HepG2 (cell line): ENCODE results near the gene ARRDC1. TPM values are rescaled to one million over a fixed set of nuclear protein-coding genes. Genes with fewer than 3 reads are reported as not detected.

Experiments used
- ATAC-seq: fragments of 200-7000 bp; cut with Tn5 transposase; 3 replicates; pipeline ENCODE4 v1.9.1; 2020; ENCODE audit warnings: mild to moderate bottlenecking, moderate library complexity
- BruUV-seq: library from RNA; stranded (reverse); fragments of 400-500 nt; replicated peaks from 2 replicates; lab custom pipeline; 2021; lab: Mats Ljungman, UMichigan
- CTCF ChIA-PET: fragments of 300-600 bp; formaldehyde crosslinking; extraction: SDS; loops from one replicate; lab custom pipeline; 2021; ENCODE audit warnings: low total read pairs, inconsistent platforms, low intra/inter-chr PET ratio; lab: Yijun Ruan, JAX
- POLR2A ChIA-PET: fragments of 350-600 bp; sonication (Branson Sonifier 250); formaldehyde crosslinking; loops from one replicate; lab custom pipeline; 2020; ENCODE audit warnings: antibody characterized with exemption, inconsistent platforms; lab: Yijun Ruan, JAX
- DNase-seq: peaks from one replicate; pipeline ENCODE4 v3.0.0-alpha.2; 2015; ENCODE audit warnings: low spot score
- FAIRE-seq: peaks from 3 replicates; lab custom pipeline; 2011; peaks lifted over from hg19 to GRCh38; lab: Jason Lieb, UNC
- H2AFZ ChIP-seq: one replicate; pipeline ENCODE4 v1.6.1; 2011; ENCODE audit warnings: low read length, inconsistent platforms
- H3K27ac ChIP-seq: fragments of 300-600 bp; 3 replicates; pipeline ENCODE4 v1.8.0; 2011; ENCODE audit warnings: mixed run types, mild to moderate bottlenecking, mixed read lengths, low read length, inconsistent platforms; ENCODE audit not compliant: insufficient read depth; ENCODE audit errors: extremely low read length
- H3K27me3 ChIP-seq, 2 experiments: fragments of 200-600 bp in 1 of 2; 2 replicates in 1 of 2; 3 replicates in 1 of 2; pipeline versions ENCODE4 v1.6.0 to v1.8.0; 2011; ENCODE audit warnings: low read length in 2 of 2, mild to moderate bottlenecking in 2 of 2, moderate library complexity in 2 of 2, inconsistent platforms in 1 of 2; ENCODE audit not compliant: insufficient read depth in 2 of 2, control insufficient read depth in 1 of 2
- H3K36me3 ChIP-seq, 2 experiments: fragments of 200-600 bp in 1 of 2; replicated peaks in 1 of 2; 2 replicates in 1 of 2; 3 replicates in 1 of 2; pipeline versions ENCODE4 v1.5.1 to v1.8.0; 2011; ENCODE audit warnings: low read length in 2 of 2, inconsistent platforms in 1 of 2; ENCODE audit not compliant: insufficient read depth in 2 of 2, control insufficient read depth in 1 of 2
- H3K4me1 ChIP-seq: 2 replicates; pipeline ENCODE4 v1.5.1; 2012; ENCODE audit warnings: low read length, inconsistent platforms; ENCODE audit not compliant: insufficient read depth
- H3K4me2 ChIP-seq: 2 replicates; pipeline ENCODE4 v1.6.0; 2011; ENCODE audit warnings: low read depth, low read length, inconsistent platforms
- H3K4me3 ChIP-seq, 3 experiments: fragments of 200-600 bp in 1 of 3; sonication (generic), shearing (Covaris generic) in 1 of 3; replicated peaks in 1 of 3; 2 replicates each; pipeline ENCODE4 v1.5.1; 2011 to 2016; ENCODE audit warnings: low read length in 3 of 3, inconsistent platforms in 2 of 3, low read depth in 2 of 3, mild to moderate bottlenecking in 2 of 3, control low read depth in 1 of 3, mixed read lengths in 1 of 3; ENCODE audit not compliant: insufficient read depth in 1 of 3
- H3K79me2 ChIP-seq: one replicate; pipeline ENCODE4 v1.6.1; 2011; ENCODE audit warnings: low read length, inconsistent platforms; ENCODE audit not compliant: insufficient read depth
- H3K9ac ChIP-seq: 2 replicates; pipeline ENCODE4 v1.6.0; 2011; ENCODE audit warnings: mild to moderate bottlenecking, low read depth, low read length, inconsistent platforms; ENCODE audit not compliant: insufficient read depth
- H3K9me3 ChIP-seq: 2 replicates; pipeline ENCODE4 v1.5.1; 2012; ENCODE audit warnings: mild to moderate bottlenecking, low read length
- H4K20me1 ChIP-seq: 2 replicates; pipeline ENCODE4 v1.6.0; 2011; ENCODE audit warnings: inconsistent platforms, mild to moderate bottlenecking, low read length, moderate library complexity; ENCODE audit not compliant: insufficient read depth
- ELF1 ChIP-seq: sonication (generic); formaldehyde crosslinking; IDR thresholded peaks from 2 replicates; pipeline ENCODE4 v1.4.0; 2020; ENCODE audit warnings: missing genetic modification reagents
- FOSL1 ChIP-seq: sonication (generic); formaldehyde crosslinking; IDR thresholded peaks from 2 replicates; pipeline ENCODE4 v1.9.0; 2021; ENCODE audit warnings: missing genetic modification reagents, borderline replicate concordance
- HNRNPUL1 ChIP-seq: fragments of 200-400 bp; formaldehyde crosslinking; IDR thresholded peaks from 2 replicates; pipeline ENCODE4 v1.6.1; 2017; ENCODE audit warnings: low read depth, mild to moderate bottlenecking, low read length, moderate library complexity
- KDM2A ChIP-seq: sonication (generic); formaldehyde crosslinking; IDR thresholded peaks from 2 replicates; pipeline ENCODE4 v1.4.0; 2020; ENCODE audit warnings: low read depth, missing genetic modification reagents, borderline replicate concordance
- NAIF1 ChIP-seq: sonication (generic); formaldehyde crosslinking; IDR thresholded peaks from 2 replicates; pipeline ENCODE4 v1.5.0; 2020; ENCODE audit warnings: mild to moderate bottlenecking, missing genetic modification reagents, borderline replicate concordance
- NR2F6 ChIP-seq, 2 experiments: IDR thresholded peaks; 2 replicates each; pipeline ENCODE4 v1.6.1; 2016; ENCODE audit warnings: antibody characterized with exemption in 1 of 2, mild to moderate bottlenecking in 1 of 2
- PAX8 ChIP-seq: sonication (generic); formaldehyde crosslinking; IDR thresholded peaks from 2 replicates; pipeline ENCODE4 v1.8.0; 2022; ENCODE audit warnings: mild to moderate bottlenecking, missing genetic modification reagents, borderline replicate concordance
- SMARCE1 ChIP-seq: fragments of 450-650 bp; IDR thresholded peaks from 2 replicates; pipeline ENCODE4 v1.6.1; 2017; ENCODE audit warnings: borderline replicate concordance
- ZBTB8A ChIP-seq: sonication (generic); formaldehyde crosslinking; IDR thresholded peaks from 2 replicates; pipeline ENCODE4 v1.4.0; 2020; ENCODE audit warnings: mild to moderate bottlenecking, low read depth, missing genetic modification reagents, borderline replicate concordance
- ZMAT3 ChIP-seq: sonication (generic); formaldehyde crosslinking; conservative IDR thresholded peaks from 2 replicates; pipeline ENCODE4 v1.7.0; 2021; ENCODE audit warnings: missing genetic modification reagents
- ZNF557 ChIP-seq: sonication (generic); formaldehyde crosslinking; IDR thresholded peaks from 2 replicates; pipeline ENCODE4 v1.4.0; 2020; ENCODE audit warnings: missing genetic modification reagents
- ZNF629 ChIP-seq: sonication (generic); formaldehyde crosslinking; conservative IDR thresholded peaks from 2 replicates; pipeline ENCODE4 v1.5.0; 2020; ENCODE audit warnings: missing genetic modification reagents
- ZNF747 ChIP-seq: sonication (generic); formaldehyde crosslinking; IDR thresholded peaks from 2 replicates; pipeline ENCODE4 v1.8.1; 2023; ENCODE audit warnings: missing genetic modification reagents, mild to moderate bottlenecking, borderline replicate concordance
- ZNF768 ChIP-seq: sonication (generic); formaldehyde crosslinking; IDR thresholded peaks from 2 replicates; pipeline ENCODE4 v1.4.0; 2020; ENCODE audit warnings: missing genetic modification reagents
- ZNF781 ChIP-seq: sonication (generic); formaldehyde crosslinking; IDR thresholded peaks from 2 replicates; pipeline ENCODE4 v1.5.1; 2020; ENCODE audit warnings: borderline replicate concordance, mild to moderate bottlenecking, missing genetic modification reagents; ENCODE audit errors: not compliant biosample characterization
- WGBS: methylation state at CpG from one replicate; pipeline ENCODE4 v1.1.6; 2017; ENCODE audit warnings: low lambda C conversion rate; 5-methylcytosine and 5-hydroxymethylcytosine counted together
- in situ Hi-C: cut with HindIII; loops from 2 replicates; pipeline ENCODE4 v1.10.0; 2017; ENCODE audit warnings: low pct_unique_long_range_greater_than_20kb; ENCODE audit not compliant: extremely low pct_ligation_motif_present
- intact Hi-C: fragments of 100-400 bp; cut with micrococcal nuclease; formaldehyde crosslinking; loops from one replicate; pipeline ENCODE4 v1.10.0; 2022; ENCODE audit not compliant: unreplicated experiment
- polyA plus RNA-seq, 8 experiments: library from polyadenylated mRNA; depleted of rRNA in 3 of 8; stranded (reverse) in 7 of 8; unstranded in 1 of 8; fragments of >200 nt; fragmentation: Illumina TruSeq in 4 of 8; extraction: Trizol in 4 of 8; gene quantifications; 2 replicates each; pipeline versions ENCODE4 v1.2.1 to v1.2.3, GENCODE V29; 2011 to 2016; ENCODE audit warnings: low read depth in 4 of 8, missing spikeins in 1 of 8, mixed read lengths in 1 of 8; ENCODE audit not compliant: insufficient read depth in 1 of 8
- total RNA-seq, 5 experiments: library from RNA; depleted of rRNA; stranded (reverse); fragments of >200 nt; fragmentation: Illumina TruSeq; extraction: Trizol; gene quantifications; 2 replicates each; pipeline ENCODE4 v1.2.3, GENCODE V29; 2016; ENCODE audit warnings: low read depth in 1 of 5
- TF ChIP-seq, protein P1 (sequence below): sonication (generic); formaldehyde crosslinking; IDR thresholded peaks from 2 replicates; pipeline ENCODE4 v1.5.1; 2020; ENCODE audit warnings: mild to moderate bottlenecking, missing genetic modification reagents, moderate library complexity
- TF ChIP-seq, protein P2 (sequence below): sonication (generic); formaldehyde crosslinking; IDR thresholded peaks from 2 replicates; pipeline ENCODE4 v1.4.0; 2020; ENCODE audit warnings: missing genetic modification reagents, borderline replicate concordance

The ARRDC1 gene
- total and polyA plus RNA-seq, 2 of the 13 experiments (the other 11 are each of a cell fraction or from before 2014, with no cell fraction given), result 21.7 to 44.4 TPM

DNA sequence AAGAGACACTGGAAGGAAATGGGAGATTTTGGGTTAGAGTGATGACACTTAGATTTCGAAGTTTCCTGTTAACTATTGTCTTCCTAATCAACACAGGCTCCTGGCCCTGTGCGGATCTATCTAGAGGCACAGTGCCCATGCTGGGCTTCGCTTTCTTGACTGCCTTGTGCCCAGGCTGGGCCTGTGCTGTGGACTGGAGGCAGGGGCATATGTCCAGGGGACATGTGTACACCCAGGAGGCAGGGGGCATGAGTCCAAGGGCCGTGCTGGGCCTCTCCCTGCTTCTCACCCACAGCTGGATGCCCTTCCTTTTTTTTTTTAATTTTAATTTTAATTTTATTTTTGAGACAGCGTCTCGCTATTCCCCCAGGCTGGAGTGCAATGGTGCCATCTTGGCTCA, 50.9 kb downstream of the ARRDC1 start (continued):
- TF ChIP-seq, protein P1, sequence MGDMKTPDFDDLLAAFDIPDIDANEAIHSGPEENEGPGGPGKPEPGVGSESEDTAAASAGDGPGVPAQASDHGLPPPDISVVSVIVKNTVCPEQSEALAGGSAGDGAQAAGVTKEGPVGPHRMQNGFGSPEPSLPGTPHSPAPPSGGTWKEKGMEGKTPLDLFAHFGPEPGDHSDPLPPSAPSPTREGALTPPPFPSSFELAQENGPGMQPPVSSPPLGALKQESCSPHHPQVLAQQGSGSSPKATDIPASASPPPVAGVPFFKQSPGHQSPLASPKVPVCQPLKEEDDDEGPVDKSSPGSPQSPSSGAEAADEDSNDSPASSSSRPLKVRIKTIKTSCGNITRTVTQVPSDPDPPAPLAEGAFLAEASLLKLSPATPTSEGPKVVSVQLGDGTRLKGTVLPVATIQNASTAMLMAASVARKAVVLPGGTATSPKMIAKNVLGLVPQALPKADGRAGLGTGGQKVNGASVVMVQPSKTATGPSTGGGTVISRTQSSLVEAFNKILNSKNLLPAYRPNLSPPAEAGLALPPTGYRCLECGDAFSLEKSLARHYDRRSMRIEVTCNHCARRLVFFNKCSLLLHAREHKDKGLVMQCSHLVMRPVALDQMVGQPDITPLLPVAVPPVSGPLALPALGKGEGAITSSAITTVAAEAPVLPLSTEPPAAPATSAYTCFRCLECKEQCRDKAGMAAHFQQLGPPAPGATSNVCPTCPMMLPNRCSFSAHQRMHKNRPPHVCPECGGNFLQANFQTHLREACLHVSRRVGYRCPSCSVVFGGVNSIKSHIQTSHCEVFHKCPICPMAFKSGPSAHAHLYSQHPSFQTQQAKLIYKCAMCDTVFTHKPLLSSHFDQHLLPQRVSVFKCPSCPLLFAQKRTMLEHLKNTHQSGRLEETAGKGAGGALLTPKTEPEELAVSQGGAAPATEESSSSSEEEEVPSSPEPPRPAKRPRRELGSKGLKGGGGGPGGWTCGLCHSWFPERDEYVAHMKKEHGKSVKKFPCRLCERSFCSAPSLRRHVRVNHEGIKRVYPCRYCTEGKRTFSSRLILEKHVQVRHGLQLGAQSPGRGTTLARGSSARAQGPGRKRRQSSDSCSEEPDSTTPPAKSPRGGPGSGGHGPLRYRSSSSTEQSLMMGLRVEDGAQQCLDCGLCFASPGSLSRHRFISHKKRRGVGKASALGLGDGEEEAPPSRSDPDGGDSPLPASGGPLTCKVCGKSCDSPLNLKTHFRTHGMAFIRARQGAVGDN (CRISPR knock-in tag), result no peak
- TF ChIP-seq PAX8 (CRISPR knock-in tag) (no peak), FOSL1 (no peak), NR2F6 (IDR thresholded peaks at IDR 0.05) (no peak), NR2F6 (CRISPR knock-in tag; IDR thresholded peaks at IDR 0.05) (no peak)

DNA sequence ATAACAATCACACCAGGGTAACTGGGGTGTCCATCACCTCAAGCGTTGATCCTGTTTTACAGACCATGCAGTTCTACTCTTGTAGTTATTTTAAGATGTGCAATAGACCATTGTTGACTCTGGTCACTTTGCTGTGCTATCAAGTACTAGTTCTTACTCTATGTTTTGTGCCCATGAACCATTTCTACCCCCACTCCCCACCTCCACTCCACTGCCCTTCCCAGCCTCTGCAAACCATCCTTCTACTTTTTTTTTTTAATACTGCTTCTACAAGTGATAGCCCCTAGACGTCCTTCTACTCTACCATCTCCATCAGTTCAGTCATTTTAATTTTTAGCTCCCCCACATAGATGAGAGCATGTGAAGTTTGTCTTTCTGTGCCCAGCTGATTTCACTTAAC, 52.1 kb downstream of the ARRDC1 start:
- Histone ChIP-seq H3K27ac (no peak overlapping the region), H3K9ac (no peak overlapping the region), H4K20me1 (no peaks in the 10 kb centered on the region), H3K36me3 (peaks cover 0 to 4% of the 10 kb centered on the region in 2 experiments; a peak in 2 of 5 replicates), H3K4me3 (no peak overlapping the region), H3K9me3 (no peaks in the 10 kb centered on the region), H3K27me3 (no peaks in the 10 kb centered on the region), H2AFZ (no peak overlapping the region), H3K4me2 (no peak overlapping the region), H3K4me1 (no peaks in the 10 kb centered on the region), H3K79me2 (peaks cover 50% of the 10 kb centered on the region)
- no peak for DNase-seq
- POLR2A ChIA-PET, result no interaction called here
- in situ Hi-C loops (no loop called here), intact Hi-C loops (no loop called here)
- ATAC-seq, result no peak
- no peak for FAIRE-seq
- CTCF ChIA-PET, result no interaction called here
- WGBS, result 94% methylated on average over 2 of the region's 2 CpGs
- TF ChIP-seq ZNF768 (CRISPR knock-in tag) (no peak), NAIF1 (CRISPR knock-in tag) (no peak), KDM2A (CRISPR knock-in tag) (no peak), ZNF629 (CRISPR knock-in tag) (no peak), ZNF557 (CRISPR knock-in tag) (no peak), ZBTB8A (no peak), HNRNPUL1 (no peak), ZMAT3 (CRISPR knock-in tag) (no peak), ZNF747 (CRISPR knock-in tag) (no peak), ELF1 (no peak), ZNF781 (CRISPR knock-in tag) (no peak), SMARCE1 (no peak)
- TF ChIP-seq, protein P2, sequence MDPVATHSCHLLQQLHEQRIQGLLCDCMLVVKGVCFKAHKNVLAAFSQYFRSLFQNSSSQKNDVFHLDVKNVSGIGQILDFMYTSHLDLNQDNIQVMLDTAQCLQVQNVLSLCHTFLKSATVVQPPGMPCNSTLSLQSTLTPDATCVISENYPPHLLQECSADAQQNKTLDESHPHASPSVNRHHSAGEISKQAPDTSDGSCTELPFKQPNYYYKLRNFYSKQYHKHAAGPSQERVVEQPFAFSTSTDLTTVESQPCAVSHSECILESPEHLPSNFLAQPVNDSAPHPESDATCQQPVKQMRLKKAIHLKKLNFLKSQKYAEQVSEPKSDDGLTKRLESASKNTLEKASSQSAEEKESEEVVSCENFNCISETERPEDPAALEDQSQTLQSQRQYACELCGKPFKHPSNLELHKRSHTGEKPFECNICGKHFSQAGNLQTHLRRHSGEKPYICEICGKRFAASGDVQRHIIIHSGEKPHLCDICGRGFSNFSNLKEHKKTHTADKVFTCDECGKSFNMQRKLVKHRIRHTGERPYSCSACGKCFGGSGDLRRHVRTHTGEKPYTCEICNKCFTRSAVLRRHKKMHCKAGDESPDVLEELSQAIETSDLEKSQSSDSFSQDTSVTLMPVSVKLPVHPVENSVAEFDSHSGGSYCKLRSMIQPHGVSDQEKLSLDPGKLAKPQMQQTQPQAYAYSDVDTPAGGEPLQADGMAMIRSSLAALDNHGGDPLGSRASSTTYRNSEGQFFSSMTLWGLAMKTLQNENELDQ (CRISPR knock-in tag), result no peak
- BruUV-seq, result no TSS peak
